Measurements from ENCODE around the gene EYA3.
"Not testable (repeated sequence)": the region's sequence is repeated elsewhere in the genome, so short reads cannot be mapped to it uniquely, and the experiment has no call there.

The EYA3 gene

GRCh38 chr1:27999055-27999454 is 89.4 kb downstream of the EYA3 start:
- Histone ChIP-seq H3K36me3 (ENCODE audit: control insufficient read depth, insufficient read depth, low read length) (peaks cover 37% of the 10 kb centered on the region), H3K9me3 (ENCODE audit: control insufficient read depth, low read length) (no peaks in the 10 kb centered on the region), H3K4me3 (ENCODE audit: insufficient read depth, low read depth, low read length, poor library complexity, severe bottlenecking) (no peak overlapping the region), H3K4me1 (ENCODE audit: control insufficient read depth, insufficient read depth, low read length, poor library complexity, severe bottlenecking) (no peaks in the 10 kb centered on the region), H3K27me3 (replicated peaks; ENCODE audit: control insufficient read depth, insufficient read depth, low read length, poor library complexity, severe bottlenecking) (no peaks in the 10 kb centered on the region), H3K27ac (ENCODE audit: insufficient read depth, low read length, poor library complexity, severe bottlenecking) (no peak overlapping the region)
- no peak for DNase-seq

GRCh38 chr1:27994526-27994925 is 93.9 kb downstream of the EYA3 start:
- DNase-seq; H3K27me3 ChIP-seq (replicated peaks; ENCODE audit: control insufficient read depth, insufficient read depth, low read length, poor library complexity, severe bottlenecking); H3K9me3 ChIP-seq (ENCODE audit: control insufficient read depth, low read length); H3K4me3 ChIP-seq (ENCODE audit: insufficient read depth, low read depth, low read length, poor library complexity, severe bottlenecking); H3K27ac ChIP-seq (ENCODE audit: insufficient read depth, low read length, poor library complexity, severe bottlenecking): not testable (repeated sequence)
- Histone ChIP-seq H3K36me3 (ENCODE audit: control insufficient read depth, insufficient read depth, low read length) (peaks cover 30% of the 10 kb centered on the region), H3K4me1 (ENCODE audit: control insufficient read depth, insufficient read depth, low read length, poor library complexity, severe bottlenecking) (peaks cover 18% of the 10 kb centered on the region)

GRCh38 chr1:27994060-27994459 is 94.3 kb downstream of the EYA3 start:
- Histone ChIP-seq H3K4me3 (ENCODE audit: insufficient read depth, low read depth, low read length, poor library complexity, severe bottlenecking) (no peak overlapping the region), H3K9me3 (ENCODE audit: control insufficient read depth, low read length) (no peaks in the 10 kb centered on the region), H3K4me1 (ENCODE audit: control insufficient read depth, insufficient read depth, low read length, poor library complexity, severe bottlenecking) (peaks cover 18% of the 10 kb centered on the region), H3K36me3 (ENCODE audit: control insufficient read depth, insufficient read depth, low read length) (peaks cover 33% of the 10 kb centered on the region), H3K27ac (ENCODE audit: insufficient read depth, low read length, poor library complexity, severe bottlenecking) (no peak overlapping the region), H3K27me3 (replicated peaks; ENCODE audit: control insufficient read depth, insufficient read depth, low read length, poor library complexity, severe bottlenecking) (no peaks in the 10 kb centered on the region)
- DNase-seq = no peak

GRCh38 chr1:27993241-27993640 is 95.2 kb downstream of the EYA3 start:
- no peaks in the 10 kb centered on the region for H3K27me3 ChIP-seq (replicated peaks; ENCODE audit: control insufficient read depth, insufficient read depth, low read length, poor library complexity, severe bottlenecking)
- H3K9me3 ChIP-seq (ENCODE audit: control insufficient read depth, low read length) = no peaks in the 10 kb centered on the region
- H3K4me1 ChIP-seq (ENCODE audit: control insufficient read depth, insufficient read depth, low read length, poor library complexity, severe bottlenecking) = peaks cover 18% of the 10 kb centered on the region
- H3K27ac ChIP-seq (ENCODE audit: insufficient read depth, low read length, poor library complexity, severe bottlenecking) = peak overlapping the region; percentile 65
- no peak for DNase-seq
- H3K4me3 ChIP-seq (ENCODE audit: insufficient read depth, low read depth, low read length, poor library complexity, severe bottlenecking) = no peak overlapping the region
- H3K36me3 ChIP-seq (ENCODE audit: control insufficient read depth, insufficient read depth, low read length) = peaks cover 31% of the 10 kb centered on the region

- peaks cover 26% of the 10 kb centered on the region for H3K36me3 ChIP-seq (ENCODE audit: control insufficient read depth, insufficient read depth, low read length)
- DNase-seq = peak; percentile 18 to 33 (median 25)
- no peaks in the 10 kb centered on the region for H3K9me3 ChIP-seq (ENCODE audit: control insufficient read depth, low read length)
- peaks cover 18% of the 10 kb centered on the region for H3K4me1 ChIP-seq (ENCODE audit: control insufficient read depth, insufficient read depth, low read length, poor library complexity, severe bottlenecking)
- H3K27ac ChIP-seq (ENCODE audit: insufficient read depth, low read length, poor library complexity, severe bottlenecking) = peak overlapping the region; percentile 65
- H3K4me3 ChIP-seq (ENCODE audit: insufficient read depth, low read depth, low read length, poor library complexity, severe bottlenecking) = no peak overlapping the region
- no peaks in the 10 kb centered on the region for H3K27me3 ChIP-seq (replicated peaks; ENCODE audit: control insufficient read depth, insufficient read depth, low read length, poor library complexity, severe bottlenecking)
Observed at GRCh38 chr1:27992276-27992675, 96.1 kb downstream of the EYA3 start.

- Histone ChIP-seq H3K27me3 (replicated peaks; ENCODE audit: control insufficient read depth, insufficient read depth, low read length, poor library complexity, severe bottlenecking) (no peaks in the 10 kb centered on the region), H3K4me1 (ENCODE audit: control insufficient read depth, insufficient read depth, low read length, poor library complexity, severe bottlenecking) (peaks cover 18% of the 10 kb centered on the region), H3K36me3 (ENCODE audit: control insufficient read depth, insufficient read depth, low read length) (peaks cover 16% of the 10 kb centered on the region), H3K9me3 (ENCODE audit: control insufficient read depth, low read length) (no peaks in the 10 kb centered on the region), H3K4me3 (ENCODE audit: insufficient read depth, low read depth, low read length, poor library complexity, severe bottlenecking) (no peak overlapping the region), H3K27ac (ENCODE audit: insufficient read depth, low read length, poor library complexity, severe bottlenecking) (no peak overlapping the region)
- no peak for DNase-seq
Observed at GRCh38 chr1:27990920-27991537, 97.4 kb downstream of the EYA3 start.

- H3K4me1 ChIP-seq (ENCODE audit: control insufficient read depth, insufficient read depth, low read length, poor library complexity, severe bottlenecking) = no peaks in the 10 kb centered on the region
- H3K27ac ChIP-seq (ENCODE audit: insufficient read depth, low read length, poor library complexity, severe bottlenecking) = no peak overlapping the region
- H3K27me3 ChIP-seq (replicated peaks; ENCODE audit: control insufficient read depth, insufficient read depth, low read length, poor library complexity, severe bottlenecking) = no peaks in the 10 kb centered on the region
- no peaks in the 10 kb centered on the region for H3K36me3 ChIP-seq (ENCODE audit: control insufficient read depth, insufficient read depth, low read length)
- no peak overlapping the region for H3K4me3 ChIP-seq (ENCODE audit: insufficient read depth, low read depth, low read length, poor library complexity, severe bottlenecking)
- H3K9me3 ChIP-seq (ENCODE audit: control insufficient read depth, low read length) = no peaks in the 10 kb centered on the region
- DNase-seq = no peak
Observed at GRCh38 chr1:27981145-27981544, 107.3 kb downstream of the EYA3 start.

- no peak overlapping the region for H3K27ac ChIP-seq (ENCODE audit: insufficient read depth, low read length, poor library complexity, severe bottlenecking)
- no peak for DNase-seq
Observed at GRCh38 chr1:27980216-27980845, 108.1 kb downstream of the EYA3 start.

GRCh38 chr1:27979859-27980201 is 108.6 kb downstream of the EYA3 start:
- no peaks in the 10 kb centered on the region for H3K9me3 ChIP-seq (ENCODE audit: control insufficient read depth, low read length)
- no peak for DNase-seq

More at GRCh38 chr1:27980216-27980845, 108.1 kb downstream of the EYA3 start:
- no peaks in the 10 kb centered on the region for H3K4me1 ChIP-seq (ENCODE audit: control insufficient read depth, insufficient read depth, low read length, poor library complexity, severe bottlenecking)
- no peaks in the 10 kb centered on the region for H3K9me3 ChIP-seq (ENCODE audit: control insufficient read depth, low read length)
- H3K4me3 ChIP-seq (ENCODE audit: insufficient read depth, low read depth, low read length, poor library complexity, severe bottlenecking) = no peak overlapping the region
- no peaks in the 10 kb centered on the region for H3K36me3 ChIP-seq (ENCODE audit: control insufficient read depth, insufficient read depth, low read length)
- no peaks in the 10 kb centered on the region for H3K27me3 ChIP-seq (replicated peaks; ENCODE audit: control insufficient read depth, insufficient read depth, low read length, poor library complexity, severe bottlenecking)

GRCh38 chr1:27979151-27979858 is 109.1 kb downstream of the EYA3 start:
- Histone ChIP-seq H3K36me3 (ENCODE audit: control insufficient read depth, insufficient read depth, low read length) (no peaks in the 10 kb centered on the region), H3K4me3 (ENCODE audit: insufficient read depth, low read depth, low read length, poor library complexity, severe bottlenecking) (no peak overlapping the region), H3K4me1 (ENCODE audit: control insufficient read depth, insufficient read depth, low read length, poor library complexity, severe bottlenecking) (no peaks in the 10 kb centered on the region), H3K9me3 (ENCODE audit: control insufficient read depth, low read length) (no peaks in the 10 kb centered on the region), H3K27me3 (replicated peaks; ENCODE audit: control insufficient read depth, insufficient read depth, low read length, poor library complexity, severe bottlenecking) (no peaks in the 10 kb centered on the region), H3K27ac (ENCODE audit: insufficient read depth, low read length, poor library complexity, severe bottlenecking) (no peak overlapping the region)
- no peak for DNase-seq

More at GRCh38 chr1:27979859-27980201, 108.6 kb downstream of the EYA3 start:
- Histone ChIP-seq H3K36me3 (ENCODE audit: control insufficient read depth, insufficient read depth, low read length) (no peaks in the 10 kb centered on the region), H3K27ac (ENCODE audit: insufficient read depth, low read length, poor library complexity, severe bottlenecking) (no peak overlapping the region), H3K27me3 (replicated peaks; ENCODE audit: control insufficient read depth, insufficient read depth, low read length, poor library complexity, severe bottlenecking) (no peaks in the 10 kb centered on the region), H3K4me3 (ENCODE audit: insufficient read depth, low read depth, low read length, poor library complexity, severe bottlenecking) (no peak overlapping the region), H3K4me1 (ENCODE audit: control insufficient read depth, insufficient read depth, low read length, poor library complexity, severe bottlenecking) (no peaks in the 10 kb centered on the region)
